ENCODE measurements around the gene DOLPP1.

DOLPP1 gene

GRCh38 chr9:129080601-129081387, at the start of gene DOLPP1:
DOLPP1 (plus strand) TSS chr9:129081111; CDS start chr9:129081132, 21 bp downstream.
- DNase-seq = peak; percentile 89 to 100 (median 98)

GRCh38 chr9:129031514-129031913, 49.4 kb upstream of the DOLPP1 start:
- no peak for DNase-seq

GRCh38 chr9:129032541-129033159, 48.3 kb upstream of the DOLPP1 start:
- no peak for DNase-seq

- no peak for DNase-seq
Observed at GRCh38 chr9:129033216-129033615, 47.7 kb upstream of the DOLPP1 start.

GRCh38 chr9:129035838-129036237, 45.1 kb upstream of the DOLPP1 start:
- peak in 1 of 58 donors; percentile 56 for DNase-seq

- peak; percentile 69 to 99 (median 97) for DNase-seq
Observed at GRCh38 chr9:129036241-129036922, 44.5 kb upstream of the DOLPP1 start, which contains the start of gene MIGA2. MIGA2 (plus strand) TSS chr9:129036626; CDS start chr9:129040595, 3,969 bp downstream.

GRCh38 chr9:129036923-129037766, 43.8 kb upstream of the DOLPP1 start:
- DNase-seq = no peak

GRCh38 chr9:129037767-129038098, 43.2 kb upstream of the DOLPP1 start:
- no peak for DNase-seq

- DNase-seq = peak in 8 of 58 donors; percentile 10 to 31 (median 16)
Observed at GRCh38 chr9:129038109-129038852, 42.6 kb upstream of the DOLPP1 start.

- DNase-seq = no peak
Observed at GRCh38 chr9:129040113-129040643, 40.7 kb upstream of the DOLPP1 start.

GRCh38 chr9:129042016-129042415, 38.9 kb upstream of the DOLPP1 start:
- no peak for DNase-seq

- no peak for DNase-seq
Observed at GRCh38 chr9:129052592-129052991, 28.3 kb upstream of the DOLPP1 start.

GRCh38 chr9:129053020-129053419, 27.9 kb upstream of the DOLPP1 start:
- DNase-seq = no peak

GRCh38 chr9:129054163-129054851, 26.6 kb upstream of the DOLPP1 start:
- no peak for DNase-seq

GRCh38 chr9:129058965-129059795, 21.7 kb upstream of the DOLPP1 start:
- DNase-seq = no peak

GRCh38 chr9:129059796-129060785, 20.8 kb upstream of the DOLPP1 start:
- DNase-seq = no peak

- no peak for DNase-seq
Observed at GRCh38 chr9:129060991-129061390, 19.9 kb upstream of the DOLPP1 start.

All from anterior cingulate cortex (tissue), 58 donors.